KMS-11 (cell line): ENCODE measurements around the gene HOPX.

Experiments used
- H2AFZ ChIP-seq: fragments of 200-600 bp; sonication (generic); 2 replicates; pipeline ENCODE4 v1.6.1; 2016; ENCODE audit warnings: antibody characterized with exemption, mixed run types, low read depth
- H3K27ac ChIP-seq: fragments of 200-600 bp; sonication (generic); 2 replicates; pipeline ENCODE4 v1.6.1; 2016; ENCODE audit warnings: mild to moderate bottlenecking, mixed run types
- H3K27me3 ChIP-seq: fragments of 200-600 bp; sonication (generic); 2 replicates; pipeline ENCODE4 v1.6.1; 2017; ENCODE audit warnings: mild to moderate bottlenecking, low read depth, mixed run types, moderate library complexity; ENCODE audit not compliant: insufficient read depth
- H3K36me3 ChIP-seq: fragments of 200-600 bp; sonication (generic); 2 replicates; pipeline ENCODE4 v1.6.1; 2017; ENCODE audit warnings: mild to moderate bottlenecking, mixed run types; ENCODE audit not compliant: insufficient read depth
- H3K4me1 ChIP-seq: fragments of 200-600 bp; sonication (generic); 2 replicates; pipeline ENCODE4 v1.6.1; 2016; ENCODE audit warnings: mild to moderate bottlenecking, low read depth, mixed run types; ENCODE audit not compliant: poor library complexity, severe bottlenecking
- H3K4me2 ChIP-seq: fragments of 200-600 bp; sonication (generic); 2 replicates; pipeline ENCODE4 v1.7.0; 2016; ENCODE audit warnings: mild to moderate bottlenecking, mixed run types
- H3K4me3 ChIP-seq: fragments of 200-600 bp; sonication (generic); IDR thresholded peaks from 2 replicates; pipeline ENCODE4 v1.6.1; 2017; ENCODE audit warnings: low read depth, low read length, mixed read lengths; ENCODE audit not compliant: insufficient read depth
- H3K79me2 ChIP-seq: fragments of 200-600 bp; sonication (generic); 2 replicates; pipeline ENCODE4 v1.6.1; 2016; ENCODE audit warnings: low read depth, mixed run types; ENCODE audit not compliant: insufficient read depth
- H3K9ac ChIP-seq: fragments of 200-600 bp; sonication (generic); 2 replicates; pipeline ENCODE4 v1.6.1; 2016; ENCODE audit warnings: mild to moderate bottlenecking, mixed run types
- H4K20me1 ChIP-seq: fragments of 200-600 bp; sonication (generic); 2 replicates; pipeline ENCODE4 v1.6.1; 2016; ENCODE audit warnings: mild to moderate bottlenecking, mixed run types; ENCODE audit not compliant: insufficient read depth
- TF ChIP-seq, protein P1 (sequence below): fragments of 200-600 bp; sonication (generic); conservative IDR thresholded peaks from 2 replicates; pipeline ENCODE4 v1.6.1; 2017; ENCODE audit warnings: low read depth, mild to moderate bottlenecking, antibody characterized with exemption, low read length, moderate library complexity, mixed read lengths

The HOPX gene

DNA sequence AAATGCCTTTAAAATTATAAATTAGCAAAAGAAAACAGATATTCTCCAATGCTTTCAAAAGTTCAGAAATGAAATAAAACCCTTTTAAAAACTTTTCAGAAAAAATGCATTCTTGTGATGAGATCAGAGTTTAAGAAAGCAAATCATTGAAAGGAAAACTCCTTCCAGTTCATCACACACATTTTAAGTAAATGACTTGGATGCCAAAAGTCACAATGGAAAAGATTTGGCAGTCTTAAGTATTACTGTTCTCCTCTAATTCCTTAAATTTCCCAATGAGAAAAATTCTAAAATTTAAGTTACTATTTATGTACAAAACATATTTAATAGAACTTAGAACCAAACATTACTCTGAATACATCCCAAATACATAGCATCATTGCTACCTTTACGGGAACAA is 21.1 kb downstream of the HOPX start:
- H3K36me3 ChIP-seq, result no peaks in the 10 kb centered on the region
- no peaks in the 10 kb centered on the region for H4K20me1 ChIP-seq
- H3K9ac ChIP-seq, result no peak overlapping the region
- H3K27me3 ChIP-seq, result no peaks in the 10 kb centered on the region
- TF ChIP-seq, protein P1, sequence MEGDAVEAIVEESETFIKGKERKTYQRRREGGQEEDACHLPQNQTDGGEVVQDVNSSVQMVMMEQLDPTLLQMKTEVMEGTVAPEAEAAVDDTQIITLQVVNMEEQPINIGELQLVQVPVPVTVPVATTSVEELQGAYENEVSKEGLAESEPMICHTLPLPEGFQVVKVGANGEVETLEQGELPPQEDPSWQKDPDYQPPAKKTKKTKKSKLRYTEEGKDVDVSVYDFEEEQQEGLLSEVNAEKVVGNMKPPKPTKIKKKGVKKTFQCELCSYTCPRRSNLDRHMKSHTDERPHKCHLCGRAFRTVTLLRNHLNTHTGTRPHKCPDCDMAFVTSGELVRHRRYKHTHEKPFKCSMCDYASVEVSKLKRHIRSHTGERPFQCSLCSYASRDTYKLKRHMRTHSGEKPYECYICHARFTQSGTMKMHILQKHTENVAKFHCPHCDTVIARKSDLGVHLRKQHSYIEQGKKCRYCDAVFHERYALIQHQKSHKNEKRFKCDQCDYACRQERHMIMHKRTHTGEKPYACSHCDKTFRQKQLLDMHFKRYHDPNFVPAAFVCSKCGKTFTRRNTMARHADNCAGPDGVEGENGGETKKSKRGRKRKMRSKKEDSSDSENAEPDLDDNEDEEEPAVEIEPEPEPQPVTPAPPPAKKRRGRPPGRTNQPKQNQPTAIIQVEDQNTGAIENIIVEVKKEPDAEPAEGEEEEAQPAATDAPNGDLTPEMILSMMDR, result no peak
- no peaks in the 10 kb centered on the region for H3K4me1 ChIP-seq
- H3K4me2 ChIP-seq, result no peak overlapping the region
- H2AFZ ChIP-seq, result no peak overlapping the region
- H3K4me3 ChIP-seq, result no peak overlapping the region
- no peaks in the 10 kb centered on the region for H3K79me2 ChIP-seq
- H3K27ac ChIP-seq, result no peak overlapping the region

DNA sequence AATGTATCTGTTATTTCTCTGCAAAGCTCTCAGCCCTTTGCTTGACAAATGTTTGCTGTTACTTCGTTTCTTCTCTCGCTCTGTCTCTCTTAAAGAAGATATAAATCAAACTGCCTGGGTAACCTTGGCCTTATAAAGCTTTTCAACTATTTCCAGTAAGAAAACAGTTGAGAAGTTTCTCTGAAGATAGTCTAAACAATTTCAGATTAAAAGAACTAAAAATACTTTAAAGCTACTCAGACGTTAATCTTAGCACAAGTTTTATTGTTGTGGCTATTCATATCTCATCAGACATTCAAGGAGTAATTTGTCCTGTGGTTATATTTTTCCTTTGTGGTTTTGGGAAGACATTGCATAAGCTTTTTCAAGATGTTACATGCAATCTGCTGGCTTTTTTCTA is 22.6 kb downstream of the HOPX start:
- Histone ChIP-seq H4K20me1 (no peaks in the 10 kb centered on the region), H3K27me3 (no peaks in the 10 kb centered on the region), H2AFZ (no peak overlapping the region), H3K4me3 (no peak overlapping the region), H3K27ac (no peak overlapping the region), H3K36me3 (no peaks in the 10 kb centered on the region), H3K79me2 (no peaks in the 10 kb centered on the region), H3K4me2 (no peak overlapping the region), H3K4me1 (no peaks in the 10 kb centered on the region), H3K9ac (no peak overlapping the region)
- TF ChIP-seq, protein P1, result no peak

DNA sequence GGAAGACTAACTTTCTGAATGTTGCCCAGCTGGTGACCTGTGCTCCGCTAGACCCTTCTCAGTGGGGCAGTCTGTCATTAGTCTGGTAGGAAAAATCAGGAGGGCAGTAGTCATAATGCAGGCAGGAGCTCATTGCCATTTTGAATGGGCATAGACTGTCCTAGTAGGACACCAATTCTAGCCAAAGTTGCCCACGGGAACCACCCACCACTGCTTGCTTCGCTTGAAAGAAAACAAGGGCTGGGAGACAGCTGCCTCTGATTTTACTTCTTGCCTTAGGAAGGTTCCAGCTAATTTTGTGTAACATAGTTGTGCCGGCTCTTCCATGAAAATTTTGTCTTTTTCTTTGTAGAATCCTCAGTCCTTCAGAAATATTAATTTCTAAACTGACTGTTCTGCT is 23.3 kb downstream of the HOPX start:
- H3K9ac ChIP-seq, result no peak overlapping the region
- no peak overlapping the region for H3K4me3 ChIP-seq
- no peaks in the 10 kb centered on the region for H4K20me1 ChIP-seq
- no peak overlapping the region for H2AFZ ChIP-seq
- no peaks in the 10 kb centered on the region for H3K27me3 ChIP-seq
- H3K4me2 ChIP-seq, result no peak overlapping the region
- TF ChIP-seq, protein P1, result no peak
- H3K79me2 ChIP-seq, result no peaks in the 10 kb centered on the region
- H3K27ac ChIP-seq, result no peak overlapping the region
- H3K4me1 ChIP-seq, result no peaks in the 10 kb centered on the region
- H3K36me3 ChIP-seq, result no peaks in the 10 kb centered on the region

DNA sequence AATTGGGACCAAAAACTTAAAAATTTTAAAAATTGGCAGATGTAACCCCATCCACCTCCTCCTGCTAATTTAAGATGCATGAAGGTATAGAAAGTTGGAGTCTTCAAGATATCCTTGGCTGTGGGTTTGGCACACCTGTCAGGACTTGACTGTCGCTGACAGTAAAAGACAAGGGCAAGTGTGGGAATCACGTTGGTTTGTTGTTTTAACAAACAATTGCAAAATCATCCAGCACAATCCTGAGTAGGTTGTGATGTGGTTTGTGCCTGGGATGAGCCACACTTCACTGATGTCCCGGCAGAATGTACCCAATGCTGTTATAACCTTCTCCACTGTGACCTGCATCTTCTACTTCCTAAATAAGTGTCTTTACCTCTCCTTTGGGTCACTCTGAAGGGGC is 24.0 kb downstream of the HOPX start:
- Histone ChIP-seq H3K27ac (no peak overlapping the region), H4K20me1 (no peaks in the 10 kb centered on the region), H2AFZ (no peak overlapping the region), H3K4me1 (no peaks in the 10 kb centered on the region), H3K4me3 (no peak overlapping the region), H3K9ac (no peak overlapping the region), H3K4me2 (no peak overlapping the region), H3K79me2 (no peaks in the 10 kb centered on the region), H3K27me3 (no peaks in the 10 kb centered on the region), H3K36me3 (no peaks in the 10 kb centered on the region)
- TF ChIP-seq, protein P1, result no peak

DNA sequence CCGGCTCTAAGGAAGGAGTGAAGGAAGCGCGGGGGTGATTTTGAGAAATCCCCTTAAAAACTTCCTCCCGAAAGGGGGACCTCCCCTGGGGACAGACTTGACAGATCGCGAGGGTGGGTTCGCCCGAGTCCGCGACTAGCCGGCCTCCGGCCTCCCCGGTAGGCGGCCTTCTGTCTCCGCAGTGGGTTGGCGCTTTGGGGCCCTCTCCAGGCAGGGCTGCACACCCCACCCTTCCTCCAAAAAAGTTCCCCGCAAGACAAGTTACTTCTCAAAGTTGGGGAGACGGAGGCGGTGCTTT is 24.8 kb downstream of the HOPX start:
- no peak overlapping the region for H3K27ac ChIP-seq
- H4K20me1 ChIP-seq, result no peaks in the 10 kb centered on the region
- H3K4me2 ChIP-seq, result no peak overlapping the region
- H3K79me2 ChIP-seq, result no peaks in the 10 kb centered on the region
- no peak overlapping the region for H3K4me3 ChIP-seq
- H3K4me1 ChIP-seq, result no peaks in the 10 kb centered on the region
- no peaks in the 10 kb centered on the region for H3K27me3 ChIP-seq
- TF ChIP-seq, protein P1, result no peak
- H3K9ac ChIP-seq, result no peak overlapping the region
- peak overlapping the region; percentile 50; the same call in 1 of the 2 replicates for H2AFZ ChIP-seq
- H3K36me3 ChIP-seq, result no peaks in the 10 kb centered on the region
